ENCODE measurements around the gene GPR132.
A peak's percentile ranks its signal among the peaks of the same experiment; 100 is the strongest.

Gene GPR132

DNA sequence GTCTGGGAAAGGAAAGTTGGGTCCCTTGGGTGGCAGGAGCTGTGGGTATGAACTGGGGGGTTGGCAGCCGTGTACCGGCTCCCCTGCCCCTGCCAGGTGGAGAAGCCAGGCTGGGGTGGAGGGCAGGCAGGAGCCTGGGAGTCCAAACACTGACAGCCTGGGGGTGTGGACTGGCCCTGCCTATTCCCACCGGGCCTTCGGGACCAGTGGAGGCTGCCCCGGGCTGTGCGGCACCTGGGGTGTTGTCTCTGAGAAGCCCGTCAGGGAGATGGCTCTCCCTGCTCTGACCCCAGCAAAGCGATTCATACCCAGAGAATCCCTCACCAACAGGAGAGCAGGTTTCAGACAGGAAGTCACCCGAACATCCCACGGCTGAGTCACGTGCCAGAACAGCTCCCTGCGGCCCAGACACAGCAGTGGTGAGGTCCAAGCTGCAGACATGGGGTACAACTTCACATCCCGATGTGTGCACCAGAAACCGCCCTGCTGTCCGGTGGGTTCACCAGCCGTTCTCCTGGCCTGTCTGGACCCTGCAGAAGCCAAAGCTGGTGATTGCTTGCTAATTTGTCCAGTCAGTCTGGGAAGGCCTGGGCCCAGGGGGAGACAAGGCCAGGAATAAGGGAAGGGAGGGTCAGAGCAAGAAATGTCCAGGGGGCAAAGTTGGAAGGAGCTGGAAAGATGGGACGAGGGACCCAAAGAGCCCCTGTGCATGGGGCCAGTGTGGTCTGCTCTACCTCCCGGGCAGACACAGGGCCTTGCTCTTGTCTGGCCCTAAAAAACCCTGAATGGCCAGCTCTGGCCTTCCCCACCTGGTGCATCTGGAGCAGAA lies 2.1 kb upstream of the GPR132 start:
- Histone ChIP-seq H3K4me2 (ENCODE audit: low read depth, low read length) (no peak overlapping the region), H4K20me1 (ENCODE audit: insufficient read depth, low read length) (no peaks in the 10 kb centered on the region), H3K36me3 (replicated peaks; ENCODE audit: insufficient read depth, low read length) (no peaks in the 10 kb centered on the region), H3K79me2 (ENCODE audit: low read length) (peaks cover 13% of the 10 kb centered on the region), H3K27me3 (replicated peaks; ENCODE audit: insufficient read depth, low read length) (peaks cover 11% of the 10 kb centered on the region; the same call in 1 of the 2 replicates), H3K9me3 (replicated peaks; ENCODE audit: insufficient read depth, low read length) (no peaks in the 10 kb centered on the region), H3K9ac (ENCODE audit: low read length) (no peak overlapping the region), H3K27ac (ENCODE audit: low read length) (no peak overlapping the region), H3K4me1 (ENCODE audit: low read length) (peaks cover 26% of the 10 kb centered on the region), H3K9me2 (replicated peaks; ENCODE audit: insufficient read depth, low read length) (no peaks in the 10 kb centered on the region), H3K4me3 (ENCODE audit: low read length) (no peak overlapping the region), H3F3A (ENCODE audit: insufficient read depth, low read length) (no peaks in the 10 kb centered on the region), H2AFZ (ENCODE audit: low read length) (no peak overlapping the region)
- DNase-seq: peak; percentile 18
- TF ChIP-seq CTCF (IDR thresholded peaks at IDR 0.05; ENCODE audit: low read length): no peak
- no peak for TF ChIP-seq EZH2phosphoT487 (IDR thresholded peaks at IDR 0.05; ENCODE audit: low read length)
- no peak for TF ChIP-seq EZH2 (optimal IDR thresholded peaks at IDR 0.05; ENCODE audit: low read depth, low read length)

DNA sequence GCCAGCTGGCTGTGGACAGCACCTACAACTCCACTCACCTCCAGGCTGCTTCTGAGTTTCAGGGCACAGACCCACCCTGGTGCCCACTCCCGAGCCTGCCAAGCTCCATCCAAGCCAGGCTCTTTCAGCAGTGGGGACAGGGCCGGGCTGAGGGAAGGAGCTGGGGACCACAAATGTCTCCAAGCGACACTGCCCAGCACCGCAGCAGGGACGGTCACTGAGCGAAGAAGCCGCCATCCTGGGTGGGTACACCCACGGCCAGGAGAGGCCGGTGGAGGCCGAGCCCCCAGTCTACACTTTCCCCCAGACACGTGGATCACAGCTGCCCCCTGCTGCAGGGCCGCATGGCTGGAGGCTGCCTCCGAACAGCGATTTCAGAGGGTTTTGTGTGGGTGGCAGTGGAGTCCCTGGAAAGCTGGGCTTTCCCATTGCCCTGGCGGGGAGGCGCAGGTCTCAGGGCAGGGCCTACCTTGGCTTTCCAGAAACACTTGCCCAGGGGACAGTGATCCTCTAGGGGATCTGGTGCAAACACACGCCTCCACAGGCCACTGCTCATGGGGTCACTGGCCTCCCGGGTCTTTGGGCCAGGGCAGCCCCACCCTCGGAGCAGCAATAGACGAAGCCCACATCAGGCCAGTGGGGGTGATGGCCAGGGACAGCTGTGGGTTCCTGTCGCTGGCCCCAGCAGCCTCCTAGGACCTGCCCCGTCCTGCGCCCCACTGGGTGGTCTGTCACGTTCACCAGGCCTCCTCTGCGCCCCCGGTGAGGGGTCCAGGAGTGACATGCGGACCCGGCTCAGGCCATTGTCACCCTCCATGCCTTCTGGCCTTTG lies 1.2 kb upstream of the GPR132 start:
- Histone ChIP-seq H3K4me1 (ENCODE audit: low read length) (peaks cover 26% of the 10 kb centered on the region), H3K36me3 (replicated peaks; ENCODE audit: insufficient read depth, low read length) (no peaks in the 10 kb centered on the region), H3K27ac (ENCODE audit: low read length) (peak overlapping the region; percentile 81; the same call in 1 of the 2 replicates), H3K4me3 (ENCODE audit: low read length) (no peak overlapping the region), H3K27me3 (replicated peaks; ENCODE audit: insufficient read depth, low read length) (peaks cover 4% of the 10 kb centered on the region; the same call in 1 of the 2 replicates), H3K9me3 (replicated peaks; ENCODE audit: insufficient read depth, low read length) (no peaks in the 10 kb centered on the region), H3K79me2 (ENCODE audit: low read length) (peaks cover 21% of the 10 kb centered on the region), H4K20me1 (ENCODE audit: insufficient read depth, low read length) (no peaks in the 10 kb centered on the region), H3K9ac (ENCODE audit: low read length) (no peak overlapping the region), H2AFZ (ENCODE audit: low read length) (no peak overlapping the region), H3K9me2 (replicated peaks; ENCODE audit: insufficient read depth, low read length) (no peaks in the 10 kb centered on the region), H3F3A (ENCODE audit: insufficient read depth, low read length) (no peaks in the 10 kb centered on the region), H3K4me2 (ENCODE audit: low read depth, low read length) (peak overlapping the region; percentile 54)
- no peak for DNase-seq
- no peak for TF ChIP-seq EZH2phosphoT487 (IDR thresholded peaks at IDR 0.05; ENCODE audit: low read length)
- no peak for TF ChIP-seq EZH2 (optimal IDR thresholded peaks at IDR 0.05; ENCODE audit: low read depth, low read length)
- TF ChIP-seq CTCF (IDR thresholded peaks at IDR 0.05; ENCODE audit: low read length): no peak

GRCh38 chr14:105064721-105065143 lies 498 bp downstream of the GPR132 start:
- Histone ChIP-seq H3K4me3 (ENCODE audit: low read length) (peak overlapping the region; percentile 62), H4K20me1 (ENCODE audit: insufficient read depth, low read length) (no peaks in the 10 kb centered on the region), H2AFZ (ENCODE audit: low read length) (no peak overlapping the region), H3K27me3 (replicated peaks; ENCODE audit: insufficient read depth, low read length) (no peaks in the 10 kb centered on the region), H3K4me2 (ENCODE audit: low read depth, low read length) (peak overlapping the region; percentile 54; the same call in 1 of the 2 replicates), H3K79me2 (ENCODE audit: low read length) (peaks cover 25% of the 10 kb centered on the region), H3K27ac (ENCODE audit: low read length) (peak overlapping the region; percentile 81), H3K9me2 (replicated peaks; ENCODE audit: insufficient read depth, low read length) (no peaks in the 10 kb centered on the region), H3K4me1 (ENCODE audit: low read length) (peaks cover 26% of the 10 kb centered on the region), H3K9ac (ENCODE audit: low read length) (peak overlapping the region; percentile 84), H3F3A (ENCODE audit: insufficient read depth, low read length) (no peaks in the 10 kb centered on the region), H3K36me3 (replicated peaks; ENCODE audit: insufficient read depth, low read length) (no peaks in the 10 kb centered on the region), H3K9me3 (replicated peaks; ENCODE audit: insufficient read depth, low read length) (no peaks in the 10 kb centered on the region)
- peak; percentile 30 for DNase-seq
- no peak for TF ChIP-seq EZH2phosphoT487 (IDR thresholded peaks at IDR 0.05; ENCODE audit: low read length)
- TF ChIP-seq EZH2 (optimal IDR thresholded peaks at IDR 0.05; ENCODE audit: low read depth, low read length): no peak
- TF ChIP-seq CTCF (IDR thresholded peaks at IDR 0.05; ENCODE audit: low read length): no peak
